HG02943 (cell line): ENCODE results near the gene TDRD1.

Experiments used
- ATAC-seq: cut with Tn5 transposase; IDR thresholded peaks from one replicate; pipeline ENCODE4 v1.9.1; 2021; ENCODE audit warnings: mild to moderate bottlenecking, low read depth, moderate library complexity; ENCODE audit not compliant: unreplicated experiment

Gene TDRD1

DNA sequence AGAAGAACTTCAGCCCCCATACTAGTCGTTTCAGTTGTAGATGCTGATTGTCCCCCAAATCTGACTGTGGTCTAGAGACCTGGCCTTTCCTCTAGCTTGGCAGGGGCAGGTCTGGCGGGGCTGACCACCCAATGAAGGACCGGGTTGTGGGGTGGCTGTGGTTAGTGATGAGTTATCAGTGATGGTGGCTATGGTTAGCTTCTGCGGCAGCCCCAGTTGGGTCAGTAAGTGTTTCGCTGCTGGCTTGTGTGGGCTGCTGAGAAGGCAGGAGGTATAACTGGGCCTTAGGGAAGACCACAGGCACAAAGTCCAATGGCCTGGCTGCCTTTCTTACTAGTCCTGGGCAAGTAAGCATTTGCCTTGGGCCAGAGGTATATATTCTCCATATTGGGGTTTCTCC, 81.2 kb downstream of the TDRD1 start:
- no peak for ATAC-seq

DNA sequence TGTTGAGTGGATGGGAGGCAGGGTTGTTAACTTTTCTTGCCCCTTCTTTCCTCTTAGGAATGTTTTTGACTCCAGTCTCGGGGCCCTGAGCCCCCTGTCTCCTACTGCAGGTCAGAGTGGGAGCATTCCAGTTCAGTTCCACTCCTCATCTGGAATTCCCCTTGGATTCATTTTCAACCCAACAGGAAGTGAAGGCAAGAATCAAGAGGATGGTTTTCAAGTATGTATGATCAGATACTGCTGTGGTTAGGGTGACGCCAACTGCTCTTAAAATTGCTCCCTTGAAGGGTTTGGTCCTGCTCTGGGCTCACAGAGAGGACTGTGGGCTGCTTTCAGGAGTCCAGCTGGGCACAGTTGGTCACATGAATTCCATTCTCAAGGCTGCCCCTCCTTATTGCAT, 81.9 kb downstream of the TDRD1 start:
- no peak for ATAC-seq

DNA sequence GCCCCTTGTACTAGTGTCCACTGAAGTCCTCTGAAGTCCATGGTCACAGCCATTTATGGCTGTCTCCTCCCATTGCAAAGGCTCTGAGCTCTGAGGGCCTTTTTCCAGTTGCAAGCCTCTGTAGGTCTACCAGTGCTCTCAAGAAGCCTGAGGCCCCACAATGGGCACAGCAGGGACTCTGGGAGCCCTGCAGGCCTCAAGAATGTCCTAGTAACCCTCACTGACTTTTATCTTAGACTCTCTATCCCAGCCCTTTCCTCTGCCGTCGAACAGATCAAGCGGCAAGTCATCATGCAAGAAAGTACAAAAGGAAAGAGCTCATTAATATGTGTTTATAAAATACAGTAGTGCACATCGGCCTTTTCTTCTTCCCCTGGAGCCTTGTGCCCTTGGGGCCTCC, 83.3 kb downstream of the TDRD1 start:
- ATAC-seq, result no peak

DNA sequence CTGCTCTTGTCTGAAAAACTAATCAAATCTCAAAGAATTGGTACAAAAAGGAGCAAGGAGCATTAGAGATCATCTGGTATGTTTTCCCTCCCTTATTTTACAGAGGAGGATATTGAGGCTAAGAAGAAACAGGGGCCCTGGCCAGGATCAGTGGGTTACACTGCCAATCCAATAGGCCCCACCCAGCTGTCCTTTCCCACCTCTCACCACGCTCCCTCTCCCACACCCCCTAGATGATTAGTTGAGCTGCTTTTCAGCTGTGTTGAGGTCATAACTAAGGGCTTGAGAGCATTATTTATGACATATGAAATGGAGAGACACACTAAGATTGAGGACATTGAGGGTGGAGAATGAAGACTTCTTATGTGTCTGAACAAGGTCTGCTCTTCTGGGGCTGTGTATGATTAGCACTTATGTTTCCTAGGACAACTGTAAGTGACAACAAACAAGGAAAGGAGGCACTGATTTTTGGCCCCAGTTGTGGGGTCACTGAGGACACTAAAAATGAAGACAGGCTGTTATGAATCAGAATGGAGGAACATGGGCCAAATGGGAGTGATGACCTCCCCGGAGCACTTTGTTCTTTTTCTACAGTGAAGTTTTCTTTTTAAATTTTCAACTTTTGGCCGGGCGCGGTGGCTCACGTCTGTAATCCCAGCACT, 86.4 kb downstream of the TDRD1 start:
- ATAC-seq, result no peak

DNA sequence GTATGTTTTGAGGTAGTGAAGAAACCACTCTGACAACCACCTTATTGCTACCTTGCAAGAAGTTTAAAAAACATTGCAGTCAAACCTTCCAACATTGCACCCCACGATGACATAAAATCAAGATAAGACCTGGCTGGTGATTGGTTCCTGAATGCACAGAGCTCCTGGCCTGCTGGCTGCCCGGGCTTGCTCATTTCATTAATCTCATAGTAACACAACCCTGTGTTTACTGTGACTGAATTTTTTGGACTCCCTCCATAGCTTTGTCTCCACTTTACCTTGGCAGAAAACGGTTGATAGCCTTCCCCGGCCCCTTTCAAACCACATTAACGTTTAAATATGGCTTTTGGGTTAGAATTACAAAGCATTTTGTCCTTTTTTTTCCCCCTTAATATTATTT, 87.4 kb downstream of the TDRD1 start:
- ATAC-seq, result no peak

DNA sequence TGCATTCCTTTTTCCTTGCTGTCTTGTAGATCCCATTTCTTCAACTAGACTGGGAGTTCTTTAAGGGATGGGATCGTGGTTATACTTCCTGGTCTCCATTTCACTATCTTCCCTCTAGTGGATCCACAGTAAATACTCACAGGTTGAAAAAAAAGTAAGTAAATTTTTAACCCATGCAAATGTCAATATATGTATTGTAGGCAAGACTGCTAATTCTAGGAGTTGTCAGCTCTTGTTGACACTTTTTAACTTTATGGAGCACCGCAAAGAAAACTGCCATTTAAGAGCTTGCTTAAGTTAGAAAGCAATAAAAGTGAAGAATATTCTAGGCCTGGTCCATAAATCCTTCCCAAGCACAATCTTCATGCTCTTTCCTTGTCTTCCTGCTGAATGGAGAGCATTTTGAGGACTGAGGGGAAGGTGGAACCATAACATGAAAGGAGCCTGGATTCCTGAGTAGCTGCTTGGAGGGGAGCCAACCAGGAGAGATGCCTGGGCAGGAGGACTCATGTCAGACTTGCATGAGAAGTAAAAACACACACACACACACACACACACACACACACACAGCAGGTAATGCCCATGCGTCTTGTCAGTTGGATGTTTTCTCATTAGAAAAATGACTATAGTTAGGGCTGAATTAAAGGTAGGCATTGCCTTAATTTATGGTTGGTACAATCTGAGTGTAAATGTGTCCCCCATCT, 92.1 kb downstream of the TDRD1 start:
- no peak for ATAC-seq

DNA sequence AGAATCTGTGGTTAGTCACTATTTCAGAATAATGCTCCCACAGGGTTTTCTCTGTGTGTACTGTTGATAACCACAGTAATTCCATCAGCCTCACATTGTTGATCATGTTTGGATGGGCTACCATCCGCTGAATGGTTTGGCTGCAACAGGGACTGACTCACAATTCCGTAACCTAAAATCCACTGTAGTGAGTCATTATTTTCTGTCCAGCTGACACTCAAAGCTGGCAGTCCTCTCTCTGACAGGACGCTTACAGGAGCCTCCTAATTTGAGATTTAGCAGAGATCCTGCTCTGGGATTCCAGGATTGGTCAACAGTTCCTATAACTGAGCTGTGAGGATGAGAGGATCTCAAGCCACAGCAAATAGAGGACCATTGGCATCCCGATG, 92.6 kb downstream of the TDRD1 start:
- ATAC-seq, result no peak

DNA sequence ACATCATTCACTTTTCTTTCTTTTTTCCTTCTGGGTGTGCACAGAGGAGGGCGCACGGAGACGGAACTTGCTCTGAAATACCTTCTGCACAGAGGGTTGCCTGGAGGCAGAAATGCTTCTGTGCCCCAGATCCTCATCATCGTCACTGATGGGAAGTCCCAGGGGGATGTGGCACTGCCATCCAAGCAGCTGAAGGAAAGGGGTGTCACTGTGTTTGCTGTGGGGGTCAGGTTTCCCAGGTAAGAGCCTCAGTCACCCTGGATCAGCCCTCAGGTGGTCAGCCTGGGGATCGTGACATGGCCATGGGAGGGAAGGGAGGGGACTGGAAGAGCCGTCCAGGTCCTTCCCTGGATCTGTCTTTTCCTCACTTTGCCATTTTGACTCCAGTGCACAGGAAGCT, 93.5 kb downstream of the TDRD1 start:
- no peak for ATAC-seq

DNA sequence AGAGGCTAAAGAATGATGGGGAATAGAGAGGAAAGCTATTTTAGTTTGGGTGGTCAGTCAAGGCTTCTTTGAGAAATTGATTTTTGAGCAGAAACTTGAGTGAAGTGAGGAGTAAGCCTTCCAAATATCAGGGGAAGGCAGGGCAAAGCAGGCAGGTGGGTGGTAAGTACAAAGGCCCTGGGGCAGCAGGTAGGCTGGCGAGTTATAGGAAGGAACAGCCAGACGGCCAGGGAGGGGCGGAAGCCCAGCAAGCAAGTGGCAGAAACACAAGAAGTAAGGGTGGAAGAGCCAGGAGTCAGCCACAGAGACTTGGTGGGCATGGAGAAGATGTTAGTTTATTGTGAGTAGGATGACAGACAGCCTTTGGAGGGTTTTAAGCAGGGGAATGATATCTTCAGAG, 94.8 kb downstream of the TDRD1 start:
- ATAC-seq, result no peak

DNA sequence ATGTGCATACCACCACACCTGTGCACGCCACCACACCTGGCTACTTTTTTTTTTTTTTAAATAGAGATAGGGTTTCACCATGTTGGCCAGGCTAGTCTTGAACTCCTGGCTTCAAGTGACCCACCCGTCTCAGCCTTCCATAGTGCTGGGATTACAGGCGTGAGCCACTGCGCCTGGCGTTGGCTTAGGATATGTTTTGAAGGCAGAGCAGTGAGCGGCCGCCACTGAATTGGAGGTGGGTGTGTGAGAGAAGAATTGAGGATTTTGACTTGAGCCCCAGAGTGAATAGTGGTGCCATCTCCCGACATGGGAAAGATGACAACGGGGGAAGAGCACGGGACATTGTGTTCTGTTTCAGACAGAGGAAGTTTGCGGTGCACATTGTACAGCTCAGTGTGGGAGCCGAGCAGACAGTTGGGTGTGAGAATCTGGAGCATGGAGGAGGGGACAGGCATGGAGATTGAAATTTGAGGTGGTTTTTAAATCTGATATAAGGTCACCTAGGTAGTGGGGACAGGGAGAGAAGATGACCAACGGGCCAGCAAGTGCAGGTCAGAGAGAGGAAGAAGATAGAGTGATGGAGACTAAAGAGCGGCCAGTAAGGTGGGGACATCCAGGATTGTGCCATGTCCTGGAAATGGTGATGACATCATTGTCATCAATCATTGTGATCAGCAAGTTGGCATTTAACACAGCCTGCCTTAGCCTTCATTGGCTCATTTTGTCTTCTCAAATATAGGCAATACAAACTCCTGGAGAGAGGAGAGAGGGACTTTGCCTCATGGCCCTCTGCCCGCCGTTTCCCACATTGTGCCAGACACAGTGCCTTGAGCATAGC, 95.7 kb downstream of the TDRD1 start:
- ATAC-seq, result no peak

DNA sequence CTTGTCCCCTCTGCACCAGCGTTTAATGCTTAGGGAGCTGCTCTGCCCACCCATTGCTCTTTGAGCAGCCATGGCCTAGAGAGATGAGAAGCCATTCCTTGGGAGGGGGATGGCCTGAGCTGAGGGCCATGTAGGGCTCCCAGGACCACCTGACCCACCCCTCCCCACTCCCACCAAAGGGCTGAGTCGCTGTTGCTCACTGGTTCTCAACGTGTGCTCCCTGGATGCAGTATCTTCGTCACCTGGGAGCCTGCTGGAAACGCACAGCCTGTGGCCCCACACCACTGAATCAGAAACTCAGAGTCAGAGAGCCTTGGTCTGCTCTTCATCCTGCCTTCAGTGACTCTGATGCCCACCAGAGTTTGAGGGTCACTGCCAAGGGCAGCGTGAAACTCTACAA, 96.9 kb downstream of the TDRD1 start:
- no peak for ATAC-seq

DNA sequence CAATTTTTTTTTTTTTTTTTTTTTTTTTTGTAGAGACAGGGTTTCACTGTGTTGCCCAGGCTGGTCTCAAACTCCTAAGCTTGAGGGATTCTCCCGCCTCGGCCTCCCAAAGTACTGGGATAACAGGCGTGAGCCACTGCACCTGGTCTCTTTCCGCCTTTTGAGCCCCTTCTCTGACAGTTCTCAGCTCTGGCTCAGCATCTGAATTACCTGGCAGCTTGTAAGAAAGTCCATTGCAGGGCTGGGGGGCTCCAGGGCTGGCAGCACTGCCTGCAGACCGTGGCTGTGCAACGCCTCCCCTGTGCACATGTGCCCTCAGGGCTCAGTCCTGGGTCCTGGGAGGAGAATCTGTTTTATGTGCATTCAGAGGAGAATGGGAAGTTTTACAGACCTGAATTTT, 97.5 kb downstream of the TDRD1 start:
- no peak for ATAC-seq

DNA sequence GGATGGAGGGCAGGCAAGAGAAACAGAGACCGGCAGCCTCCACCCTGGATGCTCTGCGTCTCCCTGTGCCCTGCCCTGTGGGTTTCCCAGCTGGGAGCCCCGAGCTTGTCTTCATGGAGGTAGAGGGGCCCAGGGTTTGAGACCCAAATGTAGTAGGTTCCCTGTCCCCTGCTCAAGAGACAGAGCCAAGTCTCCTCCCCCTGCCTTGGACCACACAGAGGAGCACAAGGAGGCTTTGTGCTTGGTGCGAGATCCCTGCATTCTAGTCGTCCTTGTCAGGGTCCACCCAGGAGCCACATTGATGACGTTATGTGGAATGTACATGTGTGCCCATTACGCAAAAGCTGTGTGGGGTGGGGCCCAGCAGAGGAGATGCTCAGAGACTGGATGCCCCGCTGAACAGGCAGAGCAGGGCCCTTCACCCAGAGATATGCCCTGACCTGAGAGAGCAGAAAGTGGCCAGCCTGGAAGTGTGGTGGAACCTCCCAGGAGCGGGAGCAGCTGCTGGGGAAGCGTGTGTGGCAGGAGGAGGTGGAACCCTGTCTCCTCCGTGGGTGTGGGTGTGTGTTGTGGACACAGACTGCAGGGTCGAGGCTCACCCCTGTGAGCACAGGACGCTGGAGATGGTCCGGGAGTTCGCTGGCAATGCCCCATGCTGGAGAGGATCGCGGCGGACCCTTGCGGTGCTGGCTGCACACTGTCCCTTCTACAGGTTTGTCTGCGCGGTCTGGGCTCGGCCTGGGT, 99.2 kb downstream of the TDRD1 start:
- no peak for ATAC-seq

DNA sequence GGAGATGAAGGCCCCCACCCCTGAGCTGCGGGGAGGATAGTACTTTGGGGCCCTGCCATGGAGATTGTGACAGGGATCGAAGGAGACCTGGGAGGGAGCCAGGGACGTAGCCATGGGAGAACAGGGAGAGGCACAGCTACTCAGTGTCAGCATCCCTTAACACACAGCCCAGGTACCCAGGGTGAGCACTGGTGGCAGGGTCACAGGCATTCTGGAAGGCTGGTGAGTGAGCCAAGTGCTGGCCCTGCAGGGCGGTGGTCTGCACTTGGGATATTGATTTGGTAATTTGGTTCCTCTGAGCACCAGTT, 99.7 kb downstream of the TDRD1 start:
- ATAC-seq, result no peak

DNA sequence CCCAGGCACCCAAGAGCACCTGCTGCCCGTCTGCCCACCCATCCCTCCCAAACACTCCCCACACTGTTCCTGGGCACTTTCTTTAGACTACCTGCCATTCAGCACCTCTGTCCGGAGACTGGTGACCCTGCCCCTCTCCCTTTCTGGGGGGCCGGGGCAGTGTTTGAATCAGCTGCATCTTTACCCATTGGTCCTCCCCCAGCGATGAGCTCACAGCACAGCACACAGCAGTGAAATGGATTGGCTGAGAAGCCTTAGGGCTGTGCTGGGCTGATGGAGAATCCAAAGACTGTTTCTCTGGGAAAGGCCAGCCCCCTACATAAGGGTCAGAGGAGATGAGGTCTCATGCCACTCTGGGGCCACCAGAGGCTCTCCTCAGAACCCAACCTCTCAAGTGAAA, 100.1 kb downstream of the TDRD1 start:
- no peak for ATAC-seq

DNA sequence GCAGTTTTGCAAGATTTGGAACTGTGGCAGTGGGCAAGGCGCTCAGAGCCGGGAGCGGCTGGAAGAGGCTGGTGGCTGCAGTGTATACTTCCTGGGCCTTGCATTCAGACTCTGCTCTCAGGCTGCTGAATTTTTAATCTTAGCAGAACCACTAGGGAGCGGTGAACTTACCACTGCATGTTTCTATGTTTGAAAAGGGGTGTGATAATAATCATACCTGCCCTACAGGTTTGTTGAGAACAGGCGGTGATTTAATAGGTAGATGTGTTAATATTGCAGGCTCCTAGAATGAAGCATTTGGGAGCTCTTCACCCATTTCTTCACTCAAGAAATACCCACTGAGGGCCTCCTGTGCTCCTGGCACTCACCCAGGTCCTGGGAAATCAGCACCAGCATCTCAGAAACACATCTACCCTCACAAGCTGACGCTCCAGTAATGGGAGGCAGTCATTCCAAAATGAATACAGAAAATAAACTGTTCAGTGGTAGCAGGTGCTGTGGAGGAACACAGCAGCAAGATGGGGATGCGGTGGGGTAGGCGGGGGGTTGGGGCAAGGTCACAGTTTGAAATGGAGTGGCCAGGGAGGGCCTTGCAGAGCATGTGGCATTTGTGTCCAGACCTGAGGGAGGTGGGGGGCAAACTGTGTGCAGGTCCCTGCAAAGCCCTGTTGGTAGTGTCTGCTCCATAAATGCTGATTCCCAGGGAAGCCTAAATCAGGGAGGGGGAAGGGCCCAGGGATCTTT, 100.9 kb downstream of the TDRD1 start:
- no peak for ATAC-seq

DNA sequence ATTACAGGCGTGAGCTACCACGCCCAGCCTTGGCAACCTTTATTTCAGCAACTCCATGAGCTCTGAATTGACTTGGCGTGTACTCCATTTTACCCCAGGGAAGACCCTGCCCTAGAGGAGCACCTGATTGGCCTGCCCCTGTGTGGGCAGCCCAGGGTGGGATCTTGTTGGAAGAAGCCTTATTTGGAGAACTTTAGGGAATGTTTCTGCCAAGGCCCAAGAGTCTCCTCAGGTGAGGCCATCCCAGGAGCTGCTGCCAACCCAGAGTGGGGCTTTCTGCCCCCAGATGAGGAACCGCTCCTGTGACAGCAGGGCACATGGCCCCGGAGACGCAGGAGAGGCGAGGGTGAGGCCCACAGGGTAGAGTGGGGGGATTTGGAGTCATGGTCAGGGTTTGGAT, 101.9 kb downstream of the TDRD1 start:
- no peak for ATAC-seq

DNA sequence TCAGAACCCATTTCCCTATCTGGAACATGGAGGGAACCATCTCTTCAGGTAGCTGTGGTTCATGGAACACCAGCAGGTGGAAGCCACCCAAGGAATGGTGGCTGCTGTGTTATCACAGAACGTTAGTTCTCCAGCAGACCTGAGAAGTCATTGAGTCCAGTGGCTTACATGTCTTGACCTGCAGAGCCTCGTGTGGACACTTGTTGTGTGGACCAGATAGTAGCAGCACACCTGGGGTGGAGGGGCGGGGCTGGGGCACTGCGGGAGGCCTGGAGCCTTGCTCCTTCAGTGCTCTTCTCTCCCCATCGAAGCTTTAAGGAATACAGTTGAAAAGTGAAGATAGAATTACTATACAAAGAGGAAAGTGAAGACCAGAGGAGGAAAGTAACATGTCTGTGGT, 102.3 kb downstream of the TDRD1 start:
- ATAC-seq, result no peak
